ENCODE measurements around the gene VAV2. TPM values are rescaled to one million over a fixed set of nuclear protein-coding genes. Genes with fewer than 3 reads are reported as not detected.

Gene VAV2
- total and polyA plus RNA-seq, 2 experiments from 2014 or later: 8.1 to 28.9 TPM

- H3K27ac Mint-ChIP-seq: no peak overlapping the region
- no peak overlapping the region for H2AFZ ChIP-seq
- H3K79me2 ChIP-seq (replicated peaks; ENCODE audit: insufficient read depth): no peaks in the 10 kb centered on the region
- H3F3A ChIP-seq (replicated peaks; ENCODE audit: low read depth): no peaks in the 10 kb centered on the region
- DNase-seq (ENCODE audit: low spot score) (no peak), ATAC-seq (no peak)
- no peaks in the 10 kb centered on the region for H3K4me1 ChIP-seq (ENCODE audit: insufficient read depth)
- H3K27me3 Mint-ChIP-seq (ENCODE audit: insufficient read depth, low read depth, poor library complexity): peaks cover 3% of the 10 kb centered on the region
- no peaks in the 10 kb centered on the region for H3K27me3 ChIP-seq (ENCODE audit: insufficient read depth)
- H3K4me1 Mint-ChIP-seq: no peaks in the 10 kb centered on the region
- no peaks in the 10 kb centered on the region for H3K9me2 ChIP-seq (ENCODE audit: insufficient read depth)
- H3K4me3 Mint-ChIP-seq: no peak overlapping the region
- H3K9me3 Mint-ChIP-seq: peaks cover 6% of the 10 kb centered on the region; the same call in 2 of the 3 replicates
- TF ChIP-seq CTCF (conservative IDR thresholded peaks at IDR 0.05; ENCODE audit: low read depth in 2 of 2) (no peak), CREB1 (CRISPR knock-in tag; IDR thresholded peaks at IDR 0.05; ENCODE audit: low read depth) (no peak), STAT1 (IDR thresholded peaks at IDR 0.05; ENCODE audit: unreplicated experiment) (no peak), ZNF462 (CRISPR knock-in tag; IDR thresholded peaks at IDR 0.05) (no peak), REST (IDR thresholded peaks at IDR 0.05; ENCODE audit: unreplicated experiment) (no peak), ETS1 (IDR thresholded peaks at IDR 0.05) (no peak), NANOG (IDR thresholded peaks at IDR 0.05; ENCODE audit: borderline replicate concordance) (no peak)
- H3K4me3 ChIP-seq: no peak overlapping the region
- H3K36me3 ChIP-seq (ENCODE audit: insufficient read depth): no peaks in the 10 kb centered on the region
- peaks cover 24% of the 10 kb centered on the region for H3K36me3 Mint-ChIP-seq (ENCODE audit: low read depth)
- no peak overlapping the region for H3K27ac ChIP-seq (ENCODE audit: low read depth)
- H3K4me2 ChIP-seq: no peak overlapping the region
- no peaks in the 10 kb centered on the region for H4K20me1 ChIP-seq (replicated peaks; ENCODE audit: insufficient read depth)
Observed at GRCh38 chr9:133771486-133772482, 220.3 kb downstream of the VAV2 start.

Data from GM23338 (cell line).